Trophoblast cell (in vitro differentiated cells and primary cell): Measurements from ENCODE around the gene NOS1AP.

ENCODE experiments used
- DNase-seq, 2 donors: peaks; one replicate each; pipeline ENCODE4 v3.0.0-alpha.2; 2016
- H2AFZ ChIP-seq: 2 replicates; pipeline ENCODE4 v1.6.1; 2013; ENCODE audit warnings: low read length, moderate library complexity, mild to moderate bottlenecking; ENCODE audit not compliant: insufficient read depth, poor library complexity
- H2AK5ac ChIP-seq: 2 replicates; pipeline ENCODE4 v1.6.1; 2013; ENCODE audit warnings: mild to moderate bottlenecking, low read length
- H2BK120ac ChIP-seq: 2 replicates; pipeline ENCODE4 v1.6.1; 2013; ENCODE audit warnings: low read length, mild to moderate bottlenecking, moderate library complexity; ENCODE audit not compliant: insufficient read depth, poor library complexity
- H2BK12ac ChIP-seq: 2 replicates; pipeline ENCODE4 v1.6.1; 2013; ENCODE audit warnings: mild to moderate bottlenecking, low read length, moderate library complexity
- H2BK5ac ChIP-seq: 2 replicates; pipeline ENCODE4 v1.6.1; 2013; ENCODE audit warnings: low read length, low read depth, moderate library complexity, mild to moderate bottlenecking; ENCODE audit not compliant: poor library complexity
- H3K14ac ChIP-seq: 2 replicates; pipeline ENCODE4 v1.6.1; 2013; ENCODE audit warnings: mild to moderate bottlenecking, low read length
- H3K18ac ChIP-seq: 2 replicates; pipeline ENCODE4 v1.6.1; 2013; ENCODE audit warnings: mild to moderate bottlenecking, low read length
- H3K23ac ChIP-seq: 2 replicates; pipeline ENCODE4 v1.6.1; 2013; ENCODE audit warnings: low read length
- H3K27ac ChIP-seq: 2 replicates; pipeline ENCODE4 v1.5.1; 2013; ENCODE audit warnings: low read depth, mild to moderate bottlenecking, inconsistent platforms, low read length, moderate library complexity
- H3K27me3 ChIP-seq: 2 replicates; pipeline ENCODE4 v1.6.1; 2013; ENCODE audit warnings: inconsistent platforms, mild to moderate bottlenecking, low read length, moderate library complexity; ENCODE audit not compliant: insufficient read depth
- H3K36me3 ChIP-seq, 2 experiments: 1 replicate in 1 of 2; 2 replicates in 1 of 2; pipeline ENCODE4 v1.6.1; 2013; ENCODE audit warnings: low read length in 2 of 2, mild to moderate bottlenecking in 2 of 2, moderate library complexity in 1 of 2; ENCODE audit not compliant: insufficient read depth in 2 of 2, control insufficient read depth in 1 of 2
- H3K4ac ChIP-seq: 2 replicates; pipeline ENCODE4 v1.6.1; 2013; ENCODE audit warnings: low read depth, mild to moderate bottlenecking, low read length, moderate library complexity
- H3K4me1 ChIP-seq, 2 experiments: 1 replicate in 1 of 2; 2 replicates in 1 of 2; pipeline ENCODE4 v1.6.1; 2013; ENCODE audit warnings: low read length in 2 of 2, mild to moderate bottlenecking in 2 of 2, moderate library complexity in 1 of 2; ENCODE audit not compliant: insufficient read depth in 2 of 2, control insufficient read depth in 1 of 2
- H3K4me2 ChIP-seq: 2 replicates; pipeline ENCODE4 v1.6.1; 2013; ENCODE audit warnings: inconsistent platforms, mild to moderate bottlenecking, low read length, moderate library complexity
- H3K4me3 ChIP-seq: 2 replicates; pipeline ENCODE4 v1.5.1; 2013; ENCODE audit warnings: mild to moderate bottlenecking, low read depth, low read length, inconsistent platforms
- H3K79me1 ChIP-seq: one replicate; pipeline ENCODE4 v1.6.1; 2013; ENCODE audit warnings: low read length
- H3K79me2 ChIP-seq: 2 replicates; pipeline ENCODE4 v1.6.1; 2013; ENCODE audit warnings: low read length, mild to moderate bottlenecking; ENCODE audit not compliant: control insufficient read depth, insufficient read depth, poor library complexity
- H3K9ac ChIP-seq: 2 replicates; pipeline ENCODE4 v1.6.1; 2013; ENCODE audit warnings: mild to moderate bottlenecking, low read length
- H3K9me3 ChIP-seq: 2 replicates; pipeline ENCODE4 v1.6.1; 2013; ENCODE audit warnings: low read depth, mild to moderate bottlenecking, control low read depth, inconsistent platforms, low read length; ENCODE audit not compliant: insufficient read depth
- H4K12ac ChIP-seq: 2 replicates; pipeline ENCODE4 v1.6.1; 2013; ENCODE audit warnings: low read depth, mild to moderate bottlenecking, low read length, moderate library complexity
- H4K8ac ChIP-seq: 2 replicates; pipeline ENCODE4 v1.6.1; 2013; ENCODE audit warnings: low read depth, mild to moderate bottlenecking, low read length, moderate library complexity
- H4K91ac ChIP-seq: one replicate; pipeline ENCODE4 v1.6.1; 2013; ENCODE audit warnings: low read depth, mild to moderate bottlenecking, low read length, moderate library complexity
- WGBS: extraction: QIAGEN DNeasy Blood & Tissue Kit; methylation state at CpG from one replicate; pipeline ENCODE4 v1.1.7; 2013; ENCODE audit warnings: missing lambda C conversion rate; ENCODE audit not compliant: insufficient read length, insufficient coverage; ENCODE audit errors: extremely low coverage; 5-methylcytosine and 5-hydroxymethylcytosine counted together

Gene NOS1AP

DNA sequence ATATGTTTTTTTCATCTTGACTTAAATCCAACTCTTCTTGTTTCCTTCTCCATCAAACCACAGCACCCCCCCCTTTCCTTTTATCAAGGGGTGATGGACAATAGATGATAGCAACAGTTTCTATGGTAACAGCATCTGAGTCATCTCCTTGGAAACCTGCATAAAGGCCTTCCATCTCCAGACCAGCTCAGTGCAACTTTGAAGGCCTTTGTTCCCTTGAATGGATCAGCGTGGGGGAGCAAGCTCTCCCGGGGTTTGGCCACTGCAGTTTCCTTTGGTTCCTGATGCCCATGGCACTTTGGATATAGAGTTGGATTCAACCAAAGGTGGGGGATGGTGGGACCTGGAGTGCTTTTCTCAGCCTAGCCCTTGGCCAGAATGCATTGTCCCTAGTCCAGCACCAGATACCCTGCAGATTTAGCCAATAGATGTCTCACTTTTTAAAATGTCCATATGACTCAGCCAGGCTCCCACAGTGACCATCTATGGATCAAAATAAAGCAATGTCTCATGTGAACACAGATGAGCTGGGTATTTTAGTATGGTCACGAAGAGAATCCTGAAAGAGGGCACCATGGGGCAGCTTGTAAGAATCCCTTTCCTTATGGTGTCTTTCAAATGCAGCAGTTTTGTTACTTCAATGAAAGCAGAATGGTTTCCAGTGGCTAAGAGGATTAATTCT is 179.5 kb downstream of the NOS1AP start:
- Histone ChIP-seq H3K14ac (no peak overlapping the region), H3K9ac (no peak overlapping the region), H3K79me2 (no peaks in the 10 kb centered on the region), H3K9me3 (no peaks in the 10 kb centered on the region), H2BK120ac (no peak overlapping the region), H4K8ac (no peak overlapping the region), H3K23ac (no peak overlapping the region), H3K4me1 (no peaks in the 10 kb centered on the region), H2BK12ac (no peak overlapping the region), H3K79me1 (no peaks in the 10 kb centered on the region), H2AK5ac (no peak overlapping the region), H2BK5ac (no peak overlapping the region), H3K4ac (no peak overlapping the region), H3K27ac (no peak overlapping the region), H4K12ac (no peak overlapping the region), H3K36me3 (no peaks in the 10 kb centered on the region), H3K4me3 (no peak overlapping the region), H2AFZ (no peak overlapping the region), H3K4me2 (no peak overlapping the region), H3K27me3 (no peaks in the 10 kb centered on the region), H3K18ac (no peak overlapping the region), H4K91ac (no peak overlapping the region)
- DNase-seq: no peak
- WGBS: no CpG with 5 or more reads among the region's 3 CpGs

DNA sequence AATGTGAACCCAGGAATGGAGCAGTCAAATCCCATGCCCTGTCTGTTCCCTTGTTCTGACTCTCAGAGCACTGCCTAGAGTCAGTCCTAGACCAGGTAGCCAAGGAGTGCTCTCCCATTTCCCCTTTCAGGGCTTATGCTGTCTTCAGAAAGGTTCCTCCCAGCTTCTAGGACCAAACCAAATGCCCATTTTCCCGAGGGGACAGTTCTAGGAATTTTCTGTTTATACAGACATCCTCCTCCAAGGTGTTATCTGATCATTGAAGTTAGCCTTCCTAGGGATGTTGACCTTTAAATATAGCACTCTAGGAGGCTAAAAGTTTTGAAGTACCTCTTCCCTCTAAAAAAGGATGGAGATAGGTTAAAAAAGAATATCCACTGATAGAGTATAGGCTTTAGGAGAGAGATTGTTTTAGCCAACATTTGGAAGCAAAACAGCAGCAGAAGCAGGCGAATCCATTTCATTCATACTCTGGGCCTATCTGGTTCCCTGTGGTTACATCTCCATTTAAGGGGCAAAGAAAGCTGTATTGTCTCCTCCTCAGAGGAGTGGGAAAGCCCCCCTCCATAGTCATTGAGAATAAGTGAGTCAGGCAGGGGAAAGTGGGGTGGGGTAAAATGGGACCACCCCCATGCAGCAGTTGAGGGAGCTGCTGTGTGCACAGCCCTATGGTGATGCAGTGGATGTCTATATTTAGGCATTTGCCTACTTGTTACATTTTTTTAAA is 180.7 kb downstream of the NOS1AP start:
- no peak overlapping the region for H4K8ac ChIP-seq
- no peak overlapping the region for H3K4me3 ChIP-seq
- H3K27me3 ChIP-seq: no peaks in the 10 kb centered on the region
- no peak overlapping the region for H3K27ac ChIP-seq
- no peaks in the 10 kb centered on the region for H3K9me3 ChIP-seq
- no peak overlapping the region for H3K18ac ChIP-seq
- no peak overlapping the region for H2AK5ac ChIP-seq
- no peak overlapping the region for H3K4me2 ChIP-seq
- no peak overlapping the region for H3K23ac ChIP-seq
- no peaks in the 10 kb centered on the region for H3K36me3 ChIP-seq
- no peak overlapping the region for H2BK5ac ChIP-seq
- H3K14ac ChIP-seq: no peak overlapping the region
- no CpG with 5 or more reads among the region's 2 CpGs for WGBS
- H4K12ac ChIP-seq: no peak overlapping the region
- no peak overlapping the region for H2BK12ac ChIP-seq
- H4K91ac ChIP-seq: no peak overlapping the region
- no peaks in the 10 kb centered on the region for H3K4me1 ChIP-seq
- DNase-seq: no peak
- no peak overlapping the region for H2AFZ ChIP-seq
- no peak overlapping the region for H2BK120ac ChIP-seq
- no peaks in the 10 kb centered on the region for H3K79me2 ChIP-seq
- H3K9ac ChIP-seq: no peak overlapping the region
- no peak overlapping the region for H3K4ac ChIP-seq
- no peaks in the 10 kb centered on the region for H3K79me1 ChIP-seq

DNA sequence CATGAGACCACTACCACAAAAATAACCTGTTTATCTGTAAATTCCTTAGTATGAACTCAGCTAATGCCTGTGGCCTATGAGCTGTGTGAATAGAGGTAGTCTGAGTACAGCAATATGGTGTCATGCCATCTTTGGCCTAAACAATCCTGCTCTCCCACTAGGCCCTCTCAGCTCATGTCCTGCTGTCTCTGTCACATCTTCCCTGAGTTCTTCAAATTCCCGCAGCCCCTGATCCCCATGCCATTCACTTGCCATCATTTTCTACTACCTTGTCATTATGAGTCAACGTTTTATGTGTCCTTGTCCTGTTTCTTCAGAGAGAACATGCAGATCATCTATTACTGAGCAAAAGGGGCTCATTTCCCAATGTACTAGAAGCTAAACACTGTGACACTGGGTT is 181.6 kb downstream of the NOS1AP start:
- no peak overlapping the region for H3K9ac ChIP-seq
- no peak overlapping the region for H2BK120ac ChIP-seq
- no peaks in the 10 kb centered on the region for H3K27me3 ChIP-seq
- no peak overlapping the region for H3K4me2 ChIP-seq
- no peak overlapping the region for H3K14ac ChIP-seq
- H3K4ac ChIP-seq: no peak overlapping the region
- H2AK5ac ChIP-seq: no peak overlapping the region
- H3K79me1 ChIP-seq: no peaks in the 10 kb centered on the region
- no peak overlapping the region for H3K18ac ChIP-seq
- no peak overlapping the region for H2AFZ ChIP-seq
- H2BK5ac ChIP-seq: no peak overlapping the region
- no peaks in the 10 kb centered on the region for H3K4me1 ChIP-seq
- no CpG with 5 or more reads among the region's 2 CpGs for WGBS
- H3K4me3 ChIP-seq: no peak overlapping the region
- H4K12ac ChIP-seq: no peak overlapping the region
- no peak overlapping the region for H3K23ac ChIP-seq
- no peak overlapping the region for H2BK12ac ChIP-seq
- H3K79me2 ChIP-seq: no peaks in the 10 kb centered on the region
- no peak overlapping the region for H3K27ac ChIP-seq
- H3K9me3 ChIP-seq: no peaks in the 10 kb centered on the region
- H4K8ac ChIP-seq: no peak overlapping the region
- DNase-seq: no peak
- H4K91ac ChIP-seq: no peak overlapping the region
- H3K36me3 ChIP-seq: no peaks in the 10 kb centered on the region

DNA sequence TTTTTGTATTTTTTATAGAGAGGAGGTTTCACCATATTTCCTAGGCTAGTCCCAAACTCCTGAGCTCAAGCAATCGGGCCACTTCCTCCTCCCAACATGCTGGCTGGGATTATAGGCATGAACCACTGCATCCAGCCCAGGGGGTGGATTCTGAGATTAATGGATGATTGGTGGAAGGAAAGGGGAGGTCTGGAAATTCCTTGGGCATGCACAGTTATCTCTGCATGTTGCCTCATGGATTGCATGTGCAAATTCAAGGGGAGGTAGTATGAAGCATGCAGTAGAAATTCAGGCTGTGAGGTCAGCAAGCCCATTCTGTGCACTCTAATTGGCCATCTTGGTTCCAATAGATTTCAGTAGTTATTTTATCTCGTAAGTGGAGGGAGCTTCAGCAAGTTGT is 182.7 kb downstream of the NOS1AP start:
- H3K14ac ChIP-seq: no peak overlapping the region
- no peak overlapping the region for H4K12ac ChIP-seq
- H2BK12ac ChIP-seq: no peak overlapping the region
- no peaks in the 10 kb centered on the region for H3K4me1 ChIP-seq
- no peak overlapping the region for H2BK120ac ChIP-seq
- no peak overlapping the region for H3K4ac ChIP-seq
- no CpG with 5 or more reads among the region's 2 CpGs for WGBS
- H2AK5ac ChIP-seq: no peak overlapping the region
- no peaks in the 10 kb centered on the region for H3K79me1 ChIP-seq
- H3K27me3 ChIP-seq: no peaks in the 10 kb centered on the region
- H3K36me3 ChIP-seq: no peaks in the 10 kb centered on the region
- H3K9me3 ChIP-seq: no peaks in the 10 kb centered on the region
- no peak overlapping the region for H3K9ac ChIP-seq
- H3K27ac ChIP-seq: no peak overlapping the region
- H3K18ac ChIP-seq: no peak overlapping the region
- H2AFZ ChIP-seq: no peak overlapping the region
- H3K79me2 ChIP-seq: no peaks in the 10 kb centered on the region
- H3K4me2 ChIP-seq: no peak overlapping the region
- DNase-seq: no peak
- H3K4me3 ChIP-seq: no peak overlapping the region
- H2BK5ac ChIP-seq: no peak overlapping the region
- no peak overlapping the region for H3K23ac ChIP-seq
- H4K8ac ChIP-seq: no peak overlapping the region
- H4K91ac ChIP-seq: no peak overlapping the region
